DND-41 (cell line): ENCODE measurements around the gene BLTP3A.

Experiments
- ATAC-seq: fragments of 200-7000 bp; cut with Tn5 transposase; 3 replicates; pipeline ENCODE4 v1.9.1; 2021; ENCODE audit warnings: low read depth; ENCODE audit not compliant: insufficient read depth
- DNase-seq: peaks from one replicate; pipeline ENCODE4 v3.0.0-alpha.2; 2020
- H2AFZ ChIP-seq: 2 replicates; pipeline ENCODE4 v1.6.0; 2012; ENCODE audit warnings: low read depth, low read length
- H3K27ac ChIP-seq: 2 replicates; pipeline ENCODE4 v1.5.1; 2012; ENCODE audit warnings: low read length, inconsistent platforms
- H3K27me3 ChIP-seq: fragments of 200-600 bp; sonication (generic); 2 replicates; pipeline ENCODE4 v1.6.0; 2012; ENCODE audit warnings: low read length, mild to moderate bottlenecking, inconsistent platforms; ENCODE audit not compliant: insufficient read depth, poor library complexity
- H3K36me3 ChIP-seq: 2 replicates; pipeline ENCODE4 v1.5.1; 2012; ENCODE audit warnings: low read length, inconsistent platforms; ENCODE audit not compliant: insufficient read depth
- H3K4me1 ChIP-seq: 2 replicates; pipeline ENCODE4 v1.5.1; 2012; ENCODE audit warnings: mild to moderate bottlenecking, low read length; ENCODE audit not compliant: insufficient read depth
- H3K4me2 ChIP-seq: 2 replicates; pipeline ENCODE4 v1.6.0; 2012; ENCODE audit warnings: mild to moderate bottlenecking, moderate library complexity, low read length, inconsistent platforms; ENCODE audit not compliant: insufficient read depth
- H3K4me3 ChIP-seq, 2 experiments: fragments of 200-600 bp in 1 of 2; shearing (Covaris generic) in 1 of 2; 2 replicates each; pipeline ENCODE4 v1.5.1; 2012 to 2016; ENCODE audit warnings: inconsistent platforms in 2 of 2, low read length in 2 of 2, mild to moderate bottlenecking in 2 of 2, low read depth in 1 of 2, moderate library complexity in 1 of 2
- H3K79me2 ChIP-seq: 2 replicates; pipeline ENCODE4 v1.6.0; 2012; ENCODE audit warnings: low read length, inconsistent platforms; ENCODE audit not compliant: insufficient read depth
- H3K9ac ChIP-seq: 2 replicates; pipeline ENCODE4 v1.6.0; 2012; ENCODE audit warnings: low read depth, mild to moderate bottlenecking, inconsistent platforms, low read length, moderate library complexity
- H3K9me3 ChIP-seq: 2 replicates; pipeline ENCODE4 v1.5.1; 2012; ENCODE audit warnings: low read length, moderate library complexity, mild to moderate bottlenecking, inconsistent platforms; ENCODE audit not compliant: insufficient read depth, severe bottlenecking
- H4K20me1 ChIP-seq: 2 replicates; pipeline ENCODE4 v1.6.0; 2012; ENCODE audit warnings: low read length; ENCODE audit not compliant: insufficient read depth
- CTCF ChIP-seq: IDR thresholded peaks from 2 replicates; pipeline ENCODE4 v1.5.1; 2012; ENCODE audit warnings: borderline replicate concordance, low read length, moderate library complexity, mild to moderate bottlenecking; ENCODE audit not compliant: poor library complexity, severe bottlenecking; ENCODE audit errors: extremely low read depth
- EZH2 ChIP-seq: IDR thresholded peaks from 3 replicates; pipeline ENCODE4 v1.6.1; 2012; ENCODE audit warnings: borderline replicate concordance, low read depth, mild to moderate bottlenecking, moderate library complexity, low read length, inconsistent platforms; ENCODE audit not compliant: severe bottlenecking

Gene BLTP3A

GRCh38 chr6:34768148-34768547 lies 23.7 kb upstream of the BLTP3A start:
- Histone ChIP-seq H3K4me1 (no peaks in the 10 kb centered on the region), H4K20me1 (peaks cover 11% of the 10 kb centered on the region; the same call in 1 of the 2 replicates), H3K36me3 (peaks cover 89% of the 10 kb centered on the region), H3K27me3 (no peaks in the 10 kb centered on the region), H2AFZ (no peak overlapping the region), H3K27ac (no peak overlapping the region), H3K79me2 (peaks cover 27% of the 10 kb centered on the region), H3K9me3 (no peaks in the 10 kb centered on the region), H3K4me3 (no peak overlapping the region), H3K9ac (no peak overlapping the region), H3K4me2 (no peak overlapping the region)
- no peak for ATAC-seq
- no peak for DNase-seq
- TF ChIP-seq CTCF (no peak), EZH2 (no peak)

GRCh38 chr6:34771727-34772126 lies 20.2 kb upstream of the BLTP3A start:
- DNase-seq = no peak
- no peak overlapping the region for H3K9ac ChIP-seq
- H3K79me2 ChIP-seq = peaks cover 13% of the 10 kb centered on the region
- no peak overlapping the region for H3K4me2 ChIP-seq
- no peak overlapping the region for H2AFZ ChIP-seq
- no peak for ATAC-seq
- TF ChIP-seq EZH2 (no peak), CTCF (no peak)
- H3K9me3 ChIP-seq = no peaks in the 10 kb centered on the region
- H3K27me3 ChIP-seq = no peaks in the 10 kb centered on the region
- peaks cover 11% of the 10 kb centered on the region; the same call in 1 of the 2 replicates for H4K20me1 ChIP-seq
- no peak overlapping the region for H3K27ac ChIP-seq
- H3K4me3 ChIP-seq = no peak overlapping the region
- peaks cover 88% of the 10 kb centered on the region for H3K36me3 ChIP-seq
- H3K4me1 ChIP-seq = no peaks in the 10 kb centered on the region

GRCh38 chr6:34772940-34773339 lies 18.9 kb upstream of the BLTP3A start:
- Histone ChIP-seq H2AFZ (no peak overlapping the region), H3K4me2 (no peak overlapping the region), H3K9me3 (no peaks in the 10 kb centered on the region), H3K79me2 (peaks cover 7% of the 10 kb centered on the region), H3K4me3 (no peak overlapping the region), H3K4me1 (no peaks in the 10 kb centered on the region), H3K27ac (no peak overlapping the region), H3K36me3 (peaks cover 76% of the 10 kb centered on the region), H3K27me3 (no peaks in the 10 kb centered on the region), H4K20me1 (peaks cover 11% of the 10 kb centered on the region; the same call in 1 of the 2 replicates), H3K9ac (no peak overlapping the region)
- no peak for ATAC-seq
- no peak for TF ChIP-seq CTCF
- TF ChIP-seq EZH2 = no peak
- no peak for DNase-seq

- Histone ChIP-seq H3K4me1 (no peaks in the 10 kb centered on the region), H3K27ac (no peak overlapping the region), H3K9ac (no peak overlapping the region), H3K9me3 (no peaks in the 10 kb centered on the region), H3K79me2 (peaks cover 4% of the 10 kb centered on the region; the same call in 1 of the 2 replicates), H3K4me3 (no peak overlapping the region), H3K36me3 (peaks cover 67% of the 10 kb centered on the region), H3K27me3 (no peaks in the 10 kb centered on the region), H4K20me1 (peaks cover 11% of the 10 kb centered on the region; the same call in 1 of the 2 replicates), H3K4me2 (no peak overlapping the region), H2AFZ (no peak overlapping the region)
- TF ChIP-seq CTCF (no peak), EZH2 (no peak)
- DNase-seq = no peak
- ATAC-seq = no peak
Observed at GRCh38 chr6:34773916-34774315, 18.0 kb upstream of the BLTP3A start.
